HG03558 (cell line): ENCODE data around the gene ADAMTSL2.

Experiments
- ATAC-seq: cut with Tn5 transposase; IDR thresholded peaks from one replicate; pipeline ENCODE4 v1.9.1; 2021; ENCODE audit warnings: moderate number of reproducible peaks; ENCODE audit not compliant: unreplicated experiment; ENCODE audit errors: extremely low read depth

Gene ADAMTSL2

GRCh38 chr9:133516256-133516960 lies 18.1 kb upstream of the ADAMTSL2 start:
- no peak for ATAC-seq

GRCh38 chr9:133516961-133517350 lies 17.5 kb upstream of the ADAMTSL2 start:
- ATAC-seq, result no peak

- ATAC-seq, result no peak
Observed at GRCh38 chr9:133517711-133518110, 16.8 kb upstream of the ADAMTSL2 start.

GRCh38 chr9:133518200-133518599 lies 16.3 kb upstream of the ADAMTSL2 start:
- no peak for ATAC-seq

- ATAC-seq, result no peak
Observed at GRCh38 chr9:133518706-133519449, 15.6 kb upstream of the ADAMTSL2 start.

GRCh38 chr9:133519693-133520092 lies 14.8 kb upstream of the ADAMTSL2 start:
- no peak for ATAC-seq

- ATAC-seq, result no peak
Observed at GRCh38 chr9:133520121-133520835, 14.2 kb upstream of the ADAMTSL2 start.

GRCh38 chr9:133521122-133522072 lies 13.1 kb upstream of the ADAMTSL2 start:
- no peak for ATAC-seq

- no peak for ATAC-seq
Observed at GRCh38 chr9:133522073-133522910, 12.2 kb upstream of the ADAMTSL2 start.

GRCh38 chr9:133523106-133523505 lies 11.4 kb upstream of the ADAMTSL2 start:
- no peak for ATAC-seq

GRCh38 chr9:133524146-133524545 lies 10.4 kb upstream of the ADAMTSL2 start:
- ATAC-seq, result no peak

GRCh38 chr9:133524679-133525228 lies 9.8 kb upstream of the ADAMTSL2 start, which contains the start of gene MYMK:
Gene MYMK (minus strand): TSS chr9:133524959. CDS start chr9:133524844, 115 bp downstream.
- no peak for ATAC-seq

- no peak for ATAC-seq
Observed at GRCh38 chr9:133525677-133526076, 8.8 kb upstream of the ADAMTSL2 start.

- no peak for ATAC-seq
Observed at GRCh38 chr9:133526721-133527321, 7.7 kb upstream of the ADAMTSL2 start.

GRCh38 chr9:133527444-133527920 lies 7.0 kb upstream of the ADAMTSL2 start:
- ATAC-seq, result no peak

GRCh38 chr9:133528001-133528875 lies 6.3 kb upstream of the ADAMTSL2 start:
- no peak for ATAC-seq

- ATAC-seq, result no peak
Observed at GRCh38 chr9:133528876-133529241, 5.6 kb upstream of the ADAMTSL2 start.
